ENCODE measurements around the gene SLC4A2.
A peak's percentile ranks its signal among the peaks of the same experiment; 100 is the strongest.
"Not testable (repeated sequence)": the region's sequence is repeated elsewhere in the genome, so short reads cannot be mapped to it uniquely, and the experiment has no call there.

SLC4A2 gene

DNA sequence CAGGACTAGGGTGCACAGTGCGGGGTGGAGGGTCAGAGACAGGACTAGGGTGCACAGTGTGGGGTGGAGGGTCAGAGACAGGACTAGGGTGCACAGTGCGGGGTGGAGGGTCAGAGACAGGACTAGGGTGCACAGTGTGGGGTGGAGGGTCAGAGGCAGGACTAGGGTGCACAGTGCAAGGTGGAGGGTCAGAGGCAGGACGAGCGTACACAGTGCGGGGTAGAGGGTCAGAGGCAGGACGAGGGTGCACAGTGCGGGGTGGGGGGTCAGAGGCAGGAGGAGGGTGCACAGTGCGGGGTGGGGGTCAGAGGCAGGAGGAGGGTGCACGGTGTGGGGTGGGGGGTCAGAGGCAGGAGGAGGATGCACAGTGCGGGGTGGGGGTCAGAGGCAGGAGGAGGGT, 15.9 kb upstream of the SLC4A2 start:
- DNase-seq (ENCODE audit: low read depth in 2 of 2, low spot score in 1 of 2), result not testable (repeated sequence)

DNA sequence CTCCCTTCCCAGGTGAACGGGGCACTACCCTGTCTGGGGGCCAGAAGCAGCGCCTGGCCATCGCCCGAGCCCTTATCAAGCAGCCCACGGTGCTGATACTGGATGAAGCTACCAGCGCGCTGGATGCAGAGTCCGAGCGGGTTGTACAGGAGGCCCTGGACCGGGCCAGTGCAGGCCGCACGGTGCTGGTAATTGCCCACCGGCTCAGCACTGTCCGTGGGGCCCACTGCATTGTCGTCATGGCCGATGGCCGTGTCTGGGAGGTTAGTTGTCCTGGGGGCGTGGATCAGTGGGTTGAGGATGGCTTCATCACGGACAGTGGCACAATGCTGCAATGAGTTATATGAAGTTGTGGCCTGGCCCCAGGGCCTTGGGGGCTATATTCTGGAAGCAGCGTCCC, 15.4 kb upstream of the SLC4A2 start:
- DNase-seq (ENCODE audit: low read depth in 2 of 2, low spot score in 1 of 2), result no peak

DNA sequence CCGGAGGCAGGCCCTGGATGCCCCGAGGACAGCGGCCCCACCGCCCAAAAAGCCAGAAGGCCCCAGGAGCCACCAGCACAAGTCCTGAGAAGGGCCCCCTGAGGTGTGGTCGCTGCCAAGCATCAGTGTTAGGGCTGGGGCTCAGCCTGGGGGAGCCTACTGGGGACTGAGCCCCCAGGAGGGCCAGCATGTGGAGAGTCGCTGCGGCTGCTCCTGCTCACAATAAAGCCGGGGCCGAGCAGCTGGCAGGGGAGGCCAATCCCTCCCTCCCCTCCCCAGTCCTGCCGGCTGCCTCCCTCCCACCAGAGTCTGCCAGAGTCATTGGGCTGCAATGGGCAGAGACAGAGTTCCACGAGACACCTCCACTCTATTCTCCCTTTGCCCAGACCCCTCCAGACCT, 14.1 kb upstream of the SLC4A2 start:
- no peak for DNase-seq (ENCODE audit: low read depth in 2 of 2, low spot score in 1 of 2)

DNA sequence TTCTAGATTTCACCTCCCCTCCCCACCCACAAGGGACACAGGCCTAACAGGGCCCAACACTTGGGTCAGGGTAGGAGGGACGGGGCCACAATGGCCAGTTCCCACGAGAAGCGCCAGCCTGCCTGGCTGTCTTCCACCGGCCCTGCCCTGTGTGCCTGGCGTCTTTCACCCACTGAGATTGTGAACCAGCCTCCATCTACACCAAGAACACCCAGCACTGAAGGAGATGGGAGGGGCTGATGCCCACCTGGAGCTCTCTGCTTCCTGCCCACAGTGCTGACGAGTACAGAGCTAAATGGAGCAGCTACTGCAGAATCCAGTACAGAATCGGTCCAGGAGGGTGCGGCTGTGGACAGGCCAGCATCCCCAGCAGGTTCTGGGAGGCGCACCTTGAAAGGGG, 13.4 kb upstream of the SLC4A2 start:
- DNase-seq (ENCODE audit: low read depth in 2 of 2, low spot score in 1 of 2), result no peak

DNA sequence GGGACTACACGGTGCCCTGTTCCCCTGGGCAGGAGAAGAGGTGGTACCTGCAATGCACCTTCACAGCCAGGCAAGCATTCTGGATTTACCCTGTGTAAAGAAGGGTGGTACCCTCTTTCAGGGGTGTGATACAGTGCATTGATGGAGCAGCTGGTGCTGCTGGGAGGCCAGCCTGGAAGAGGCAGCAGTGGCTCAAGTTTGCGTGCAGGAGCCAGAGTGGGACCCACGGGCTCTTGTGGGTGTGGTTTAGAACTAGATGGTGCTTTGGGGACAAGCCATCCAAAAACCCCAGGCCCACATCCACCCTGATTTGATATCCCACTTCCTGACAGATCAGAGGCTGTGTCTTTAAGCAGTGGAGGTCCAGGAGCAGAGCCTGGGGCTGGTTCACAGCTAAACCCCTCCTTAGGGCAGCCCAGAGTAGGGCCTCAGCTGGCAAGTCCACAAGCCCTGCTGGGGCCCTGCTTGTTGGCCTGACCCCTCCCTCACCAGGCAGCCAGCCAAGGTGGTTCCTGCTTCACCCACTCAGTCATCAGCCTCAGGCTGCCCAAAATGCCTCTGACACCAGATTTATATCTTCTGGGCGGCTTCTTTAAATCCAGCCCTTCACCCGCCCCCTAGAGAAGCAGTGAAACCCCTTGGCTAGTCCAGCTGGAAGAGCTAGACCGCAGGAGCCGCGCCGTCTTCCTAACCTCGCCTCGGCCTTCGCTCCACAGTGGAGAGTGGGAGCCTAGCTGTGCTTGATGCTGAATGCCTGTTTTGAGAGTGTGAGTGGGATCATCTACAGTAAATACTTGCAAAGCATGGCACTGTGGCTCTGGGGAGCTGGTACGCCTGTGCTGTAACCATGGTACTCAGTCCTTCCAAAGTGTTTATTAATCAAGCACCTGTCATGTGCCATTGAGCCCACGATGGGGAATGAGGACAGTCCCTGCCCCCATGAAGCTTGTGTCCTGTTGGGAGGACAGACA, 12.5 kb upstream of the SLC4A2 start:
- DNase-seq (ENCODE audit: low read depth in 2 of 2, low spot score in 1 of 2), result no peak

DNA sequence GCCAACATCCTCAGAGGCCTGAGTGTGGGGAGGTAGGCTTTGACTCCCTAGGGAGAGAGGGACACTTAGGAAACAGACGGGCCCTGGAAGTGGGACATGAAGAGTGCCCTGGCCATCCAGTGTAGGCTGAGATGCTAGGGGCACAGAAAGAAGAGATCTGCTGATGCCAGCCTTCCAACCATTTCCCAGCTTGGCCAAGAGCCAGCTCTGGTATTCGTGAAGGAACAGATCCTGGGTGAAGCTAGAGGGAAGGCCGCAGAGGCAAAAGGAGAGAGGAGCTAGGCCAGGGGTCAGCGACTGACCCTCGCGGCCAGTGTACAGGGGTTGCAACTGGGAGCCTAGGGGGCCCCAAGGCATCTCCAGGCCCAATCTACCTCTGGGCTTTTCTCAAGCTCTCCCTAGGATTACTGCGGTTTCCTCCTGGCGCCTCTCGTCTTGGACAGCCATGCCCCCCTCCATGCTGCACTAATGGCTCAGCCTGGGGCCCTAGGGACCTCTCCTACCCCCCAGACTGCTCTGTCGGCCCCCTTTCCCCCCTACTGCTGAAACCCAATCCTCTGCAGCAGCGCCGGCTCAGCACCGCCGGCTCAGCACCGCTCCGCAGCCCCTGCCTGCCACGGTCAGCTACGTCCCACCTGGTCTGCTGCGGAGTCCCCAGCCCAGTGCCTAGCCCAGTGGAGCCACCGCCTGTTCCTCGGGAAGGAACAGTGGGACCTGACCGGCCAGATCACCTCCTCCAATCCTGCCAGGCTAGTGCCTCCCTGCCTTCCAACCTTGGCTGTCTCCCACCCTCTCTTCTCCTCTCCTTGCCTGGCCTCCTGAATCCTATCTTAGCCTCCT, 11.2 kb upstream of the SLC4A2 start, which contains the start of gene ASIC3:
ASIC3 (plus strand) TSS at position 556 of the 840 bp plus-strand sequence. CDS start 355 bp downstream, outside the sequence.
- DNase-seq (ENCODE audit: low read depth in 2 of 2, low spot score in 1 of 2), result no peak

GRCh38 chr7:151048911-151049463, 10.4 kb upstream of the SLC4A2 start:
- no peak for DNase-seq (ENCODE audit: low read depth in 2 of 2, low spot score in 1 of 2)

GRCh38 chr7:151051108-151051507, 8.3 kb upstream of the SLC4A2 start:
- DNase-seq (ENCODE audit: low read depth in 2 of 2, low spot score in 1 of 2), result no peak

DNA sequence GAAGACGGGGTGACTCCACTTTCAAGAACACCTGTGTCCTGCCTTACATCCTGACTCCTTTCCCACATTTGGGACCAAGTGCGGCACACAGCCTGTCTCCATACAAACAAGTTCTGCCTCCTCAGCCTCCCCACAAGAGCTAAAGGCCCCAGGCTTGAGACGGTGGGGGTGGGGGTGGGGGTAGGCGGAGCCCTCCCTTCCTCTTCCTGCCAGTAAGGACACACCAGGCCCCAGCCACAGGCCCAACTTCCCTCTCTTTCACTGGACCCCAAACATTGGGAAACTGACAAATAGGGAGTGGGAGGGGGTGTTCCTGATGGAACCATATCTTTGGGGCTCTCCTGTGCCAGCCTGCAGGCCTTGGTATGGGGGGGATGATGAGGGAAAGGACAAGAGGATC, 6.3 kb upstream of the SLC4A2 start:
- no peak for DNase-seq (ENCODE audit: low read depth in 2 of 2, low spot score in 1 of 2)

DNA sequence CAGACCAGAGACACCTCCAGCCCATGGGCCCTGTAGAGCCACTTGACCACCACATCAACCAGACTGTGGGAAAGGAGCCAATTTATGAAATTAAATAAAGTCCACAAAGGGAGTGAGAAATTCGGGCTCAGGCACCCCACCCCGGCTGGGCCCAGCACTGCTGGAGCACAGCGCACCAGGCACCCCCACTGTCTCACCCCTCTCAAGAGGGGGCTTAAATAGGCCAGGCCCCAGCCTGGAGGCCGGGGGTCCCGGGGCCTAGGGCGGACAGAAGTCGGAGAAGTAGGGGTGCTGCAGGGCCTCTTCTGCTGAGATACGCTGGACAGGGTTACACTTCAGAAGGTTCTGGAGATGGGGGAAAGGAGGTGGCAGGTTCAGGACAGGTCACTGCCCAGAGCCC, 5.6 kb upstream of the SLC4A2 start:
- DNase-seq (ENCODE audit: low read depth in 2 of 2, low spot score in 1 of 2), result no peak

DNA sequence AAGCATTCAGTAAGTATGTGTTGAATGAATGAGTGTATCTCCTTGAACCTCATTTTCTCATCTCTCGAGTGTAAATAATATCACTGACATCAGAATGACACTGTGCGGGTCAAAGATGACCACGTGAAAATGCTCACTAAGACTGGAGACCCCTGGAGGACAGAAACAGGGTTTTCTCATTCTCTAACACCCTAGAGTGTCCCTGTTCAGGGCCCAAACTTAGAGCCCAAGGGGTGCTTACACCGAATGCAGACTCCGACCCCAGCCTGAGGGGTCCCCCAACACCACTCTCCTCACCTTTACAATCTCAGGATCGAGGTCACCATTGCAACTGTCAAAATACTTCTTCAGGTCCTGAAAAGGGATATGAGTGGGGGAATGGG, 3.1 kb upstream of the SLC4A2 start:
- DNase-seq (ENCODE audit: low read depth in 2 of 2, low spot score in 1 of 2), result no peak

DNA sequence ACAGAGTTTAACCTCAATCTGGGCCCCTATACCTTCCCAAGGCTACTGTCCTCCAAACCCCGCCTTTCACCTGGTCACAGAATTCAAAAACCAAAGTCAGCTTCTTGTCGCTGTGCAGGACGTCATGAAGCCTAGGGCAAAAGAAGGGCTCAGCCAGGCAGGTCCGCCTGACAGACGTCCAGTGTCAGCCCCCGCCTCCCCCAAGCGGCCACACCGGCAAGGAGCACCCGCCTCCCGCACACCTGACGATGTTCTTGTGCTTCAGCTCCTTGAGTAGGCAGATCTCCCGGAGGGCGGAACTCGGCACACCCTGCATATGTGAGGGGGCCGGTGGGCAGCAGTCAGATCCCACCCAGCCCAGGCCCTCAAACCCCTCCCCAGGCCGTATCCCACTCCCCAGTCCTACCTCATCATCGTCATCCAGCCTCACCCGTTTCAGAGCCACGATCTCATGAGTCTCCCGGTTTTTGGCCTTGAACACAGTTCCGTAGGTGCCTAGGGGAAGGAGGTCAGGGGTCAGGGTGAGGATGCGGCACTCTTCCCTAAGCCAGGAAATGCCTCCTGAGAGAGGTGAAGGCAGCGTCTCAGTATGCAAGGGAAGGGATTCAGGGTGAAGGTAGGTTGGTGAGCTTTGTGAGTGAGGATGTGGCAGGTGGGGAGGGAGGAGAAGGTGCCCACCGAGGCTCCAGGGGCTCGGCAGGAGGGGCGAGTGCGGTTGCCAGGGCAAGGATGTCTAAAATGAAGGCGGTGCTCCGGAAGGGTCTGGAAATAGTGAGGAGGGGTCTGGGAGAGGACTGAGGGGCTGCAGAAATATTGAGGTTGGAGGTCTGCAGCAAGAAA, 2.5 kb upstream of the SLC4A2 start:
- no peak for DNase-seq (ENCODE audit: low read depth in 2 of 2, low spot score in 1 of 2)

DNA sequence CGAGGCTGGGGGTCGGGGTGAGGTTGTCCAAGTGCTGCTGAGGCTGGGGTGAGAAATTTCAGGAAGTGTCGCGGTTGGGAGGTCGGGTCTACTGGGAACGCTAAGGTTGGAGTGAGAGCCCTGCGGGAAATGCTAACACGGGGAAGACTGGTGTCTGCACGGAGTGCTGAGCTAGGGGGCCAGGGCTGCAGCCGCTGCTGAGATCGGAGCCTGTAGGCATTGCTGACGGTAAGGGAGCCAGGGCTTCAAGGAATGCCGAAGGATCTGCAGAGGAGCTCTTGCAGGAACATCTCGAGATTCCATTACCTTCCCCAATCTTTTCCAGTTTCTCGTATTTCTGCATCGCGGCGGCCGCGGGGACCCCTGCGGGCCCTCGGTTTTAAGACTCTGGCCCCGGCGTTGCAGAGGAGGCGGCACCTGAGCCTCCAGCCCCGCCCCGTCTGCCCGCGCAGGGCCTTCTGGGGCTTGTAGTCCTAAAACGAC, 1.8 kb upstream of the SLC4A2 start, which contains the start of gene CDK5:
CDK5 (minus strand) TSS at position 392 of the 483 bp plus-strand sequence; CDS start at position 343, 49 bp downstream.
- DNase-seq (ENCODE audit: low read depth in 2 of 2, low spot score in 1 of 2), result no peak

DNA sequence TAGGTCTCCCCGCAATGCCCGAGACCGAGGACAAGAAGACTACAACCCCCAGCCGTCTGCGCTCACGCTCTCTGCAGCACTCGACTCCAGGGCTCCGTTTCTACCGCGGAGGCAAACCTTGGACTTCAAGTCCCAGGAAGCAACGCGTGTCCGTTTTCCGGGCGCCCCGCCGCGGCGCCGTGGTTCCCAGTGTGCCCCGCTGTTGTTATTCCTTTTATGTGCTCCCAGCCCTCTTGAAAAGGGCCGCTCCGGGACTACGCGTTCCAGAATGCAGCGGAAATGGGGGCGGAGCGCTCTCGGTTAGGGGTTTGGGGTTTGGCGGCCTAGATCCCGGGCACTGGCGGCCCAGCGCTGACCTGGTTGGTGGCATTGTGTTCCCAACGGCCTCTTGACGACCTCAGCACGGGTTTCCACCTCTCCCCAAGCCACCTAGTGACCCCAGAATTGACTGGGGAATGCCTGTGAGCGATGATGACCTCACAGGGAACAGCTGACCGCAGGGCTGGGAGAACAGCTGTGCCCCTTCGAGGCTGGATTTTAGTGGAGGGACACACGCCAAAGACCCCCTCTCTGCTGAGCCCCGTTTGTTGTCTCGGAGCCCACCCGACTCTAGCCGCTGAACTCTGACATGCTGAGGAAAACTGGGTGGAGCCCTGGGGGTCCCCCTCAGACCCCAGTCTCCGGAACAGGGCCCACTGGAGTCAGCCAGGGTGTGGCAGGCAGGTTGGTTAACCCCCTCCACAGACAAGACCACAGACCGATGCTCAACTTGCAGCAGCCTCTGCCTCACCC, 1.2 kb upstream of the SLC4A2 start:
- peak; percentile 89 to 94 for DNase-seq (ENCODE audit: low read depth in 2 of 2, low spot score in 1 of 2)

DNA sequence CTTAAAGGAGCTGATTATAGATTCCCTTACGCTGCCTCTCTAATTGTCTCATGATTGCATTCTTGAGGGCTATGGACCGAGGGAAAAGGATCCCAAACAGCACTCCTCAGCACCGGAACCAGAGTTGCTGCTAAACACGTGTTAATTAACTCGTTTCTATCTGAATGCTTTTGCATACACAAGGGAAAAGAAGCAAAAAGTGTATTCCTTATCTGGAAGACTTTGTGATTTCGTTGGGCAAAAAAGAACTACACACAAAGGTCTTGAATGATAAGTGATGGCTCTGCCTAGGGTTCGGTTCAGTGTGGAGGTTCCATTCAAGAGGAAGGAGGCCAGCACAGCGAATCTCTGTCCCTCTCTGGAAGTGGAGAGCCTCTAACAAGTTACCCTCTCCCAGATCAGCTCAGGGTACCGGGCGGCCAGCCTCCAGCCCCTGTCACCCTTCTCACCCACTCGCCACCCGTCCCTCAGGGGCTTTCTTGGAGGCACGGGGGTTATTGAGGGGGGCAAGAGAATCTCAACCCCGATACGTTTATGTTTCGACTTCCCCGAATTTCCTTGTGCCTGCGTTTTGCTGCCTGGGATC, 515 bp upstream of the SLC4A2 start:
- DNase-seq (ENCODE audit: low read depth in 2 of 2, low spot score in 1 of 2), result no peak

- no peak for DNase-seq (ENCODE audit: low read depth in 2 of 2, low spot score in 1 of 2)
Observed at GRCh38 chr7:151060113-151060415, 675 bp downstream of the SLC4A2 start.

DNA sequence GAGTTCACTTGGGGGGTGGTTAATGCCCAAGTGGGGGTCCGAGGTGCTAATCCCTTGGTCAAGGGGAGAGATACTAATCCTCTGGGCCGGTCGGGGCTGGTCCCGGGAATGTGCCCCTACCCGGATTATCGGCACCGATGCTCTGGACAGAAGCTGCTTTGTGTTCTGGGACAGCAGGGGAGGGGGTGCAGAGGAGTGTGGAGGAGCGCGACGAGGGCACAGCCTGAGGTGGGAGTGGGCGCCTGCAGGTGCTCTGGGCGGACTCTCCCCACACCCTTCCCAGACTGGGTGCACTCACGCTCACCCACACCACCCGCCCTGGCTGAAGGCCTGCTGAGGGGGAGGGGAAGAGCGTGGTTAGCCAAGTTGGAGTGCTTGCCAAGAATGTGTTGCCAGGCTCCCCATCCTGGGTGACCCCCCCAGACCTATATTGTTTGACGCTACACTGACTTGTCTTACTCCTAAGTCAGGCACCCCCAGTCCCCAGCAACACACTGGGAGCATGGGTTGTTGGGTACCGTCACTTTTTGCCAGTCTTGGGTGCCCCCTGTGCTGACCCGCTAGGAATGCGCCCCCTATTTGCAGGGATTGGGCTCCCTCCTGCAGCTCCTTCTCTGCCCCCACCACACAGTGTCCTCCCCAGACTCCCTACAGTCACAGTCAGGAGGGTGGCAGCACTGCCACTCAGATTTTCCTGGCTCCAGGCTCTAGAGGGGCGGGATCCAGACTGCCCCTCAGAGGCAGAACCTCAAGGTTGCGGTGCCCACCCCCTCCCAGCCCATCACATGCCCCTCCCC, 1.2 kb downstream of the SLC4A2 start:
- DNase-seq (ENCODE audit: low read depth in 2 of 2, low spot score in 1 of 2), result no peak

GRCh38 chr7:151061213-151062110, 2.1 kb downstream of the SLC4A2 start:
- no peak for DNase-seq (ENCODE audit: low read depth in 2 of 2, low spot score in 1 of 2)
